SH-SY5Y (cell line): ENCODE data around the gene GPR35.

Experiments
- GATA2 ChIP-seq: IDR thresholded peaks from 2 replicates; pipeline ENCODE4 v1.6.1; 2011; ENCODE audit warnings: mild to moderate bottlenecking, low read depth, low read length
- GATA3 ChIP-seq: IDR thresholded peaks from 2 replicates; pipeline ENCODE4 v1.6.1; 2011; ENCODE audit warnings: low read depth, mild to moderate bottlenecking, low read length, moderate library complexity

DNA sequence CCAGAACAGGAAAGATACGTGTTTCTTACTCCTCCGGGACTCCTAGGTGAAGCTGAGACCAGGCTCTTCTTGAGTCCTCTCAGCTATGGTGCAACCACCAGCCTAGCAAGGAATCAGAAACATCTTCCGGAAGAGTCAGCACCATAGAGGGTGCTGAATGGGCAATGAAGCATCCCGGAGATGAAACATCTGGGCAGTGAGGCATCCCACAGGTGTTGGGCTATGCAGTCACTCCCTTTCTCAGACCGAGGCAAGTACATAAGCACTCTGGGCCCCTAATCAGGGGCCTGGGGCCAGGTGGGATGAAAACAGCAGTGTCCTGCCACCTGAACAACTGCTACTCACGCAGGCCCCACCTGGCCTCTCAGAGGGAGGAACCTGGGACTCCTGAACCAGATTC is 40.2 kb upstream of the GPR35 start:
- TF ChIP-seq GATA2 (no peak), GATA3 (no peak)
